CD14-positive monocyte (primary cell): ENCODE data around the gene EPPIN. TPM values are rescaled to one million over a fixed set of nuclear protein-coding genes. Genes with fewer than 3 reads are reported as not detected.
A peak's percentile ranks its signal among the peaks of the same experiment; 100 is the strongest.

ENCODE experiments used
- DNase-seq, 3 donors: peaks; one replicate each; pipeline ENCODE4 v3.0.0-alpha.2; 2011 to 2022
- H2AFZ ChIP-seq: 2 replicates; pipeline ENCODE4 v1.6.0; 2012; ENCODE audit warnings: mild to moderate bottlenecking, low read depth, low read length, inconsistent platforms; ENCODE audit not compliant: insufficient read depth, poor library complexity, severe bottlenecking
- H3K27ac ChIP-seq, 2 donors: 1 replicate in 1 of 2; 2 replicates in 1 of 2; pipeline ENCODE4 v1.5.1; 2012 to 2013; ENCODE audit warnings: low read length in 2 of 2, control low read depth in 1 of 2, inconsistent platforms in 1 of 2, low read depth in 1 of 2, mild to moderate bottlenecking in 1 of 2
- H3K27me3 ChIP-seq, 2 donors: one replicate each; pipeline versions ENCODE4 v1.6.0 to v1.6.1; 2011 to 2013; ENCODE audit warnings: low read length in 2 of 2; ENCODE audit not compliant: control insufficient read depth in 2 of 2, insufficient read depth in 2 of 2
- H3K36me3 ChIP-seq, 2 donors: replicated peaks in 1 of 2; 1 replicate in 1 of 2; 2 replicates in 1 of 2; pipeline versions ENCODE4 v1.5.1 to v1.6.1; 2012 to 2013; ENCODE audit warnings: low read length in 2 of 2, control low read depth in 1 of 2, inconsistent platforms in 1 of 2, mild to moderate bottlenecking in 1 of 2; ENCODE audit not compliant: insufficient read depth in 2 of 2, control insufficient read depth in 1 of 2
- H3K4me1 ChIP-seq, 2 donors: 1 replicate in 1 of 2; 2 replicates in 1 of 2; pipeline versions ENCODE4 v1.5.1 to v1.6.1; 2012 to 2013; ENCODE audit warnings: low read length in 2 of 2, control low read depth in 1 of 2, inconsistent platforms in 1 of 2, mild to moderate bottlenecking in 1 of 2, moderate library complexity in 1 of 2; ENCODE audit not compliant: insufficient read depth in 2 of 2, control insufficient read depth in 1 of 2
- H3K4me2 ChIP-seq: replicated peaks from 2 replicates; pipeline ENCODE3; 2012; ENCODE audit warnings: low read length, moderate library complexity, mild to moderate bottlenecking; ENCODE audit not compliant: poor library complexity, severe bottlenecking; ENCODE audit errors: extremely low read depth
- H3K4me3 ChIP-seq, 3 experiments: fragments of 200-600 bp in 1 of 3; sonication (generic) in 1 of 3; replicated peaks in 1 of 3; 1 replicate in 2 of 3; 2 replicates in 1 of 3; pipeline ENCODE4 v1.5.1; 2011 to 2013; ENCODE audit warnings: low read length in 3 of 3, mild to moderate bottlenecking in 3 of 3, control low read depth in 2 of 3, low read depth in 2 of 3, inconsistent platforms in 1 of 3, moderate library complexity in 1 of 3
- H3K79me2 ChIP-seq: 2 replicates; pipeline ENCODE4 v1.6.0; 2012; ENCODE audit warnings: mild to moderate bottlenecking, control low read depth, inconsistent platforms, low read length, moderate library complexity; ENCODE audit not compliant: insufficient read depth
- H3K9ac ChIP-seq: 2 replicates; pipeline ENCODE4 v1.6.0; 2017; ENCODE audit warnings: low read length, mild to moderate bottlenecking; ENCODE audit not compliant: insufficient read depth, poor library complexity, severe bottlenecking
- H3K9me3 ChIP-seq, 2 donors: replicated peaks in 1 of 2; 1 replicate in 1 of 2; 2 replicates in 1 of 2; pipeline versions ENCODE4 v1.5.1 to v1.6.1; 2012 to 2013; ENCODE audit warnings: low read length in 2 of 2, control low read depth in 1 of 2; ENCODE audit not compliant: control insufficient read depth in 1 of 2, insufficient read depth in 1 of 2
- H4K20me1 ChIP-seq: 2 replicates; pipeline ENCODE4 v1.6.0; 2012; ENCODE audit warnings: mild to moderate bottlenecking, low read length, control low read depth, moderate library complexity; ENCODE audit not compliant: insufficient read depth
- H3K27ac Mint-ChIP-seq, 7 donors: one replicate each; pipeline ENCODE4 v1.8.0; 2020; ENCODE audit warnings: mild to moderate bottlenecking in 7 of 7, mixed read lengths in 7 of 7, moderate library complexity in 6 of 7, inconsistent platforms in 2 of 7
- H3K27me3 Mint-ChIP-seq, 3 donors: one replicate each; pipeline ENCODE4 v1.8.0; 2021 to 2022; ENCODE audit warnings: low read depth in 3 of 3, mild to moderate bottlenecking in 3 of 3, mixed read lengths in 3 of 3, moderate library complexity in 3 of 3, inconsistent platforms in 1 of 3
- H3K36me3 Mint-ChIP-seq, 2 donors: one replicate each; pipeline ENCODE4 v1.8.0; 2020; ENCODE audit warnings: mixed read lengths in 2 of 2, inconsistent platforms in 1 of 2, mild to moderate bottlenecking in 1 of 2
- H3K4me1 Mint-ChIP-seq: one replicate; pipeline ENCODE4 v1.8.0; 2020; ENCODE audit warnings: mild to moderate bottlenecking, mixed read lengths
- H3K4me3 Mint-ChIP-seq, 2 donors: one replicate each; pipeline ENCODE4 v1.8.0; 2020; ENCODE audit warnings: mild to moderate bottlenecking in 2 of 2, mixed read lengths in 2 of 2, moderate library complexity in 1 of 2
- H3K9me3 Mint-ChIP-seq, 7 donors: one replicate each; pipeline ENCODE4 v1.8.0; 2020 to 2022; ENCODE audit warnings: mixed read lengths in 7 of 7, mild to moderate bottlenecking in 6 of 7, moderate library complexity in 6 of 7, inconsistent platforms in 2 of 7
- CTCF ChIP-seq: fragments of 200-600 bp; IDR thresholded peaks from one replicate; pipeline ENCODE4 v1.8.0; 2022; ENCODE audit warnings: antibody characterized with exemption, mild to moderate bottlenecking
- WGBS: methylation state at CpG from one replicate; pipeline ENCODE4 v1.1.5; 2013; ENCODE audit warnings: missing lambda C conversion rate; ENCODE audit not compliant: insufficient coverage; 5-methylcytosine and 5-hydroxymethylcytosine counted together
- intact Hi-C, 2 donors: fragments of 100-400 bp; cut with micrococcal nuclease; formaldehyde crosslinking; loops; one replicate each; pipeline versions ENCODE4 v1.15.0 to v1.15.1; 2023
- polyA plus RNA-seq, 3 donors: library from polyadenylated mRNA; depleted of rRNA in 1 of 3; unstranded in 2 of 3; stranded (reverse) in 1 of 3; fragments of 300-500 nt in 2 of 3; fragments of >200 nt in 1 of 3; fragmentation: Illumina TruSeq in 2 of 3; gene quantifications; 1 replicate in 2 of 3; 2 replicates in 1 of 3; pipeline ENCODE4 v1.2.3, GENCODE V29; 2012 to 2021

Gene EPPIN
- polyA plus RNA-seq, 3 donors = not detected

- Mint-ChIP-seq H3K9me3 (peaks cover 0 to 5% (median 0%) of the 10 kb centered on the region in 7 donors), H3K27ac (no peak overlapping the region), H3K36me3 (no peaks in the 10 kb centered on the region), H3K4me1 (peaks cover 4% of the 10 kb centered on the region), H3K4me3 (peak overlapping the region in 1 of 2 donors; percentile 4), H3K27me3 (peaks cover 24 to 59% (median 32%) of the 10 kb centered on the region in 3 donors)
- H3K36me3 ChIP-seq = no peaks in the 10 kb centered on the region
- TF ChIP-seq CTCF = no peak
- intact Hi-C loops = no loop called here
- peaks cover 13 to 25% of the 10 kb centered on the region in 2 donors for H3K27me3 ChIP-seq
- no peaks in the 10 kb centered on the region for H3K4me1 ChIP-seq
- WGBS = no CpG with 5 or more reads among the region's 1 CpG
- no peak for DNase-seq
- no peak overlapping the region for H3K4me3 ChIP-seq
- H3K4me2 ChIP-seq = no peak overlapping the region
- H2AFZ ChIP-seq = no peak overlapping the region
- H4K20me1 ChIP-seq = no peaks in the 10 kb centered on the region
- H3K27ac ChIP-seq = no peak overlapping the region
- H3K9me3 ChIP-seq = no peaks in the 10 kb centered on the region
- no peaks in the 10 kb centered on the region for H3K79me2 ChIP-seq
- H3K9ac ChIP-seq = no peak overlapping the region
These were observed 45.6 kb downstream of the EPPIN start for GRCh38 chr20:45501600-45501999.

- Mint-ChIP-seq H3K4me1 (peaks cover 20% of the 10 kb centered on the region), H3K9me3 (peaks cover 0 to 5% (median 0%) of the 10 kb centered on the region in 7 donors), H3K4me3 (no peak overlapping the region), H3K27me3 (peaks cover 22 to 52% (median 29%) of the 10 kb centered on the region in 3 donors), H3K36me3 (no peaks in the 10 kb centered on the region), H3K27ac (no peak overlapping the region)
- no peak for DNase-seq
- Histone ChIP-seq H3K9ac (no peak overlapping the region), H3K27me3 (peaks cover 13 to 25% of the 10 kb centered on the region in 2 donors), H3K79me2 (no peaks in the 10 kb centered on the region), H3K4me2 (no peak overlapping the region), H2AFZ (no peak overlapping the region), H4K20me1 (no peaks in the 10 kb centered on the region), H3K4me1 (peaks cover 15 to 16% of the 10 kb centered on the region in 2 donors), H3K9me3 (no peaks in the 10 kb centered on the region), H3K36me3 (no peaks in the 10 kb centered on the region), H3K27ac (no peak overlapping the region), H3K4me3 (no peak overlapping the region)
- intact Hi-C loops = no loop called here
- 100% methylated on average over 2 of the region's 6 CpGs for WGBS
- no peak for TF ChIP-seq CTCF
These were observed 47.2 kb downstream of the EPPIN start for GRCh38 chr20:45500022-45500421.
